Urothelium cell line (cell line): ENCODE measurements around the gene KLRC4.
"Not testable (repeated sequence)": the region's sequence is repeated elsewhere in the genome, so short reads cannot be mapped to it uniquely, and the experiment has no call there.

Experiments
- DNase-seq: peaks from one replicate; pipeline ENCODE4 v3.0.0; 2011; ENCODE audit warnings: low spot score, mixed read lengths
- FAIRE-seq: peaks from 2 replicates; lab custom pipeline; 2011; peaks lifted over from hg19 to GRCh38; lab: Jason Lieb, UNC

The KLRC4 gene

GRCh38 chr12:10409392-10409791 lies at the start of gene KLRC4:
KLRC4 (minus strand) TSS chr12:10409757; CDS start chr12:10409575, 182 bp downstream.
- DNase-seq (no peak), FAIRE-seq (no peak)

DNA sequence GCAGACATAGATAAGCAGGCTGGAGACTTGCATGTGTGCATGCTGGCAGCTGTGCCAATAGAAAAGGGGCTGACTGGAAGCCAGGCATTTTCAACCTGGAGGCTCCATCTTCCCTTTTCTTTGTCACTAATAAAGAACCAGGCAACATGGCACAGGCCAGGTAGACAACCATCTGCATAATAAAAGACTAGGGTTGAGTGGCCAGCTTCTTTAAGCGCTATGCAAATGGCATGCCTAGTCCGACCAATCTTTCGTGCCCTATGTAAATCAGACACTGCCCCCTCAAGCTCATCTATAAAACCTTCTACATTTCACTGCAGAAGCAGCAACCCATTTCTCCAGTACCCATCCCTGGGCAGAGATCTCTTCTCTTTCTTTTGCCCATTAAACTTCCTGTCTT lies 48.2 kb upstream of the KLRC4 start:
- no peak for FAIRE-seq
- no peak for DNase-seq

DNA sequence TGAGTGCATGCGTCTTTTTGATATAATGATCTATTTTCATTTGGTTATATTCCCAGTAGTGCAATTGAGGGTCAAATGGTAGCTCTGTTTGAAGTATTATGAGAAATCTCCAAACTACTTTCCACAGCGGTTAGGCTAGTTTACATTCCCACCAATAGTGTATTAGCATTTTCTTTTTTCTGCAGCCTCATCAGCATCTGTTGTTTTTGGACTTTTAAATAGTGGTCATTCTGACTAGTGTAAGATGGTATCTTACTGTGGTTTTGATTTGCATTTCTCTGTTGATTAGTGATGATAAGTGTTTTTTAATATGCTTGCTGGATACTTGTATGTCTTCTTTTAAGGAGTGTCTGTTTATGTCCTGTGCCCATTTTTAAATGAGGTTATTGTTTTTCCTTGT lies 47.3 kb upstream of the KLRC4 start:
- no peak for FAIRE-seq

DNA sequence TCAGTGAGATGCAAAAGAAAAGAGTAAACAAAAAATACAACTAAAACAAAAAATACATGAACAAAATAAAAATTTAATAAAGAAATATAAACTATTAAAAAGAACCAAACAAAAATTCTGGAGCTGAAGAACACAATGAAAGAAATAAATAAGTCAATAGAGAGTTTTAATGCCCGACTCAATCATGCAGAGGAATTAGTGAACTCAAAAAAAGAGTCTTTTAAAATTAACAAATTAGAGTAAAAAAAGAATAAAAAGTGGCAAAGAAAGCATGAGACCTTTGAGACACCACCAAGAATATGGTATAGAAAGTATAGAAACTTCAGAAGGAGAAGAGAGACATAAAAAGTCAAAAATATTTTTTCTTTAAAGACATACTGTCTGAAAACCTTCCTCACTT lies 46.2 kb upstream of the KLRC4 start:
- no peak for FAIRE-seq

More for the DNA sequence above, 47.3 kb upstream of the KLRC4 start:
- DNase-seq: no peak

GRCh38 chr12:10454531-10454930 lies 45.0 kb upstream of the KLRC4 start:
- no peak for FAIRE-seq

More for the DNA sequence above, 46.2 kb upstream of the KLRC4 start:
- no peak for DNase-seq

GRCh38 chr12:10453156-10453555 lies 43.6 kb upstream of the KLRC4 start, which contains the start of gene KLRC1:
KLRC1 (minus strand) TSS chr12:10453377; CDS start chr12:10451156, 2,221 bp downstream.
- no peak for DNase-seq
- no peak for FAIRE-seq

More at GRCh38 chr12:10454531-10454930, 45.0 kb upstream of the KLRC4 start:
- no peak for DNase-seq

DNA sequence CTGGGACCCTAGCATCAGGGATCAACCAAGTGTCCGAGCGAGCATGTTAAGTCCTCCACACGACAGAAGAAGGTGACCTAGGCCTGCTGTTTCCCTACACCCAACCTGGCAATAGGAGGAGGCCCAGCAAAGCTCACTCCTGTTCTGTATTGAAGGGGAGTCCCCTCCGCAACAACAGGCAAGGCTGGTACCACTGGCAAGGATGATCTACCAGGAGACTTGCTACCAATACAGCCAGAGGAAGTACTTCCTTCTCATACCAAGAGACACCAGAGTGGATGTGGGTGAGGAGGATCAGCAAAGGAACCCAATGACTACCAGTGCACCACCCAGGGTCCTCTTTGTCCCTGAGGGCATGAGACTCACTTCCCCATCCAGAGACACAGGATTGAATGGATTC lies 38.7 kb upstream of the KLRC4 start:
- FAIRE-seq: no peak
- no peak for DNase-seq

DNA sequence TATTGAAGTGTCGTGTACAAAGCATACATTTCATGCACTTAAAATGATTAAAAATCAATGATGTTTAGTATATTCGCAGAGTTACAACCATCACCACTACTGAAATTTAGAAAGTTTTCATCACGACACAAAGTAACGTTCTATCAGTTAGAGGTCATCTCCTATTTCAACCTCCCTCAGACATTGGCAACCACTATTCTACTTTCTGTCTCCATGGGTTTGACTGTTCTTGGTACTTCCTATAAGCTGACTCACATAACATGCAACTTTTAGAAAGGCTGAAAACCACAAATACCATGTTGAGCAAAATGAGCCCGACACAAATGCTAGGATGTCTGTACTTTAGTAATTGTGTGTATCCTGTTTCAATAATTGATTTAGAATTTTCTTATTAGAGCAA lies 36.5 kb upstream of the KLRC4 start:
- DNase-seq: not testable (repeated sequence)
- FAIRE-seq: peak; percentile 92

- FAIRE-seq: peak; percentile 99
- DNase-seq: not testable (repeated sequence)
Measured at GRCh38 chr12:10441144-10441543, 31.6 kb upstream of the KLRC4 start.

GRCh38 chr12:10439608-10440274 lies 30.2 kb upstream of the KLRC4 start:
- peak; percentile 99 for FAIRE-seq
- DNase-seq: not testable (repeated sequence)

- peak; percentile 99 for FAIRE-seq
Measured at GRCh38 chr12:10437601-10438000, 28.0 kb upstream of the KLRC4 start.

GRCh38 chr12:10435816-10436215 lies 26.3 kb upstream of the KLRC4 start, which contains the start of gene KLRC2:
KLRC2 (minus strand) TSS chr12:10436010; CDS start chr12:10435986, 24 bp downstream.
- not testable (repeated sequence) for DNase-seq
- FAIRE-seq: peak; percentile 62

More at GRCh38 chr12:10437601-10438000, 28.0 kb upstream of the KLRC4 start:
- DNase-seq: not testable (repeated sequence)

- peak; percentile 95 for FAIRE-seq
- not testable (repeated sequence) for DNase-seq
Measured at GRCh38 chr12:10430623-10431022, 21.1 kb upstream of the KLRC4 start.

DNA sequence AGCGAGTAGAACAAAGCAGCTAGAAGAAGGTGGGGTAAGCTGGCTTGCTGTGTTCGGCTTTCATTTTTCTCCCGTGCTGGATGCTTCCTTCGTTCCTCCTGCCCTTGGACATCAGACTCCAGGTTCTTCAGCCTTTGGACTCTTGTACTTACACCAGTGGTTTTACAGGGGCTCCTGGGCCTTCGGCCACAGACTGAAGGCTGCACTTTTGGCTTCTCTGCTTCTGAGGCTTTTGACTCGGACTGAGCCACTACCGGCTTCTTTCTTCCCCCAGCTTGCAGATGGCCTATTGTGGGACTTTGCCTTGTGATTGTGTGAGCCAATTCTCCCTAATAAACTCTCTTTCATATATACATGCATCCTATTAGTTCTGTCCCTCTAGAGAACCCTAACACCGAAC lies 16.4 kb upstream of the KLRC4 start:
- peak; percentile 5 for FAIRE-seq
- DNase-seq: not testable (repeated sequence)

- DNase-seq: not testable (repeated sequence)
- peak; percentile 98 for FAIRE-seq
Measured at GRCh38 chr12:10424260-10424899, 14.8 kb upstream of the KLRC4 start.

DNA sequence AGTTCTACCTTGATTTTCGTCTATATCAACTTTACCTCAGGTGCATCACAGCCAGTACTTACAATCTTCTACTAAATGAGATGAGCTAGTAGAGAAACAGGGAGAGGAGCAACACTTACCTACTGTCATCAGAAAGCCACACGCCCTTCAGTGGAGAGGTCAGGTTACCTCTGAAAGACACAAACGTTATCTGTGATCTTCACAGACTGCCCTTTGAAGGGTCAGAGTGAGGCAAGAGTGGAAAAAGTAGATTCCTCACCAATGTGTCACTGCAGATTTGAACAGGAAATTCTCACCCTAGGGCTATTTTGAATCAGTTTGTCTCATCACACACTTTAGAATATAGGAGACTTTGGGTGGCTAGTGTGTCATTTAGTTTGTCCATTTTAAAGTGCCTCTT lies 12.6 kb upstream of the KLRC4 start:
- not testable (repeated sequence) for DNase-seq
- peak; percentile 100 for FAIRE-seq

DNA sequence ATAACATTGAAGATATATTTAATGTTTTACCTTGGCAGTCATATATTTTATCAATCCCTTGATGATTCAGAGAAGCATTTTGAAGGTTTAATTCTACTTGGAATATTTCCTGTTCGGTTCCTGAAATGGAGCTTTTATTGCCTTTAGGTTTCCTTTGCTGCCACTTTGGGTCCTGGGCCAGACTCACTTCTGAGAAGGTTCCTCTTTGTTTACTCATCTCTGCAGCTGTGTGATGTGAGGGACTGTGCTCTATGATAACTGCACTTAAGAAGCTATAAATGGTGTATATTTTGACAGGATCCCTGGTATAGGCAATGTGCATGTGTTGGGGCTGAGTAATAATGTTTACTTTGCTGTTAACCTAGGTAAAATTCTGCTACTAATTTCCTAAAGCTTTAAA lies 10.8 kb upstream of the KLRC4 start, which contains the start of gene KLRC3:
Gene KLRC3 (minus strand): TSS at position 262 of the 400 bp plus-strand sequence. CDS start 45 bp downstream, at position 217.
- not testable (repeated sequence) for FAIRE-seq, DNase-seq

DNA sequence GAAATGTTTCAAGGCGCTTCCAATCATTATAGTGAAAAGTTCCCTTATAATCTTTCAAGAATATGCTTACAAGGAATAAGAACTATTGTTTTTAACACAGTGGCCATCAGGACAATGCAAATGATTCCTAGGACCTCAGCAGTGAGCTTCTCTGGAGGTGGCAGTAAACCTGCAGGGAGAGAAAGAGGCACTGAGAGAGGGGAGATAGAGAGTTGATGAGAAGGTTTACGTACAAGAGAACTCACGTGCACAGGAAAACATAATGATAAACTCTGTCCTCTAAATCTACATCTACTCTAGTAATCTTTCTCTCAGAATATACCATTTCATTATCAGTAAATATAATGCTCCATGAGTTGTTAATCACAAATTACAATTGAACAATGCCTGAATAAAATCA lies 715 bp downstream of the KLRC4 start:
- DNase-seq (no peak), FAIRE-seq (no peak)

- FAIRE-seq: peak; percentile 92
- DNase-seq: no peak
Measured at GRCh38 chr12:10406725-10407124, 2.8 kb downstream of the KLRC4 start.

GRCh38 chr12:10405294-10405693 lies 4.3 kb downstream of the KLRC4 start:
- no peak for FAIRE-seq
- no peak for DNase-seq

DNA sequence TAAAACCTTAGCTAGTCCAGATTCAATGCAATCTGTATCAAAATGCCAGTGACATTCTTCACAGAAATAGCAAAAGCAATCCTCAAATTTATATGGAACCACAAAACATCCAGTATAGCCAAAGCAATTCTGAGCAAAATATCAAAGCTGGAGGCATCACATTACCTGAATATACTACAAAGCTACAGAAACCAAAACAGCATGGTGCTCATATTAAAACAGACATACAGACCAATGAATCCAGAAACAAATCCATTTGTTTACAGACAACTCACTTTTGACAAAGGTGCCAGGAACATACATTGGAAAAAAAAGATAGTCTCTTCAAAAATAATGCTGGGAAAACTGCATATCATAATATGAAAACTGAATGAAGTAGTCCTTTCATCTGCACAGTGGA lies 4.8 kb downstream of the KLRC4 start:
- FAIRE-seq (peak; percentile 48), DNase-seq (no peak)

- no peak for DNase-seq
- no peak for FAIRE-seq
Measured at GRCh38 chr12:10400829-10401228, 8.7 kb downstream of the KLRC4 start.
